OCI-LY3 (cell line): ENCODE measurements around the gene ATXN7L2.

ENCODE experiments used
- H2AFZ ChIP-seq: fragments of 200-600, 300-600 bp; shearing (Covaris generic); 2 replicates; pipeline ENCODE4 v1.6.0; 2014; ENCODE audit warnings: antibody characterized with exemption, low read depth, low read length
- H3K27ac ChIP-seq: fragments of 200-600, 300-600 bp; sonication (generic); 2 replicates; pipeline ENCODE4 v1.5.1; 2014; ENCODE audit warnings: mild to moderate bottlenecking, low read length, moderate library complexity, mixed read lengths
- H3K27me3 ChIP-seq: fragments of 200-600, 300-600 bp; sonication (generic); 2 replicates; pipeline ENCODE4 v1.6.1; 2014; ENCODE audit warnings: low read depth, low read length, mixed read lengths
- H3K36me3 ChIP-seq: fragments of 200-600, 300-600 bp; sonication (generic); replicated peaks from 2 replicates; pipeline ENCODE3; 2014; ENCODE audit warnings: low read depth, low read length, mixed read lengths
- H3K4me1 ChIP-seq: fragments of 300-600, 200-600 bp; sonication (generic); 2 replicates; pipeline ENCODE4 v1.6.1; 2014; ENCODE audit warnings: low read length, mixed read lengths
- H3K4me2 ChIP-seq: fragments of 200-600, 300-600 bp; sonication (generic); 2 replicates; pipeline ENCODE4 v1.6.1; 2014; ENCODE audit warnings: low read length, mixed read lengths
- H3K4me3 ChIP-seq: fragments of 300-600, 200-600 bp; sonication (generic); 2 replicates; pipeline ENCODE4 v1.5.1; 2014; ENCODE audit warnings: antibody characterized with exemption, mild to moderate bottlenecking, low read length, moderate library complexity
- H3K79me2 ChIP-seq: fragments of 300-600, 200-600 bp; shearing (Covaris generic); 2 replicates; pipeline ENCODE4 v1.6.1; 2014; ENCODE audit warnings: mild to moderate bottlenecking, low read length, mixed read lengths
- H3K9ac ChIP-seq: fragments of 300-600, 200-600 bp; shearing (Covaris generic); 2 replicates; pipeline ENCODE4 v1.6.0; 2014; ENCODE audit warnings: mild to moderate bottlenecking, low read length, moderate library complexity
- H3K9me3 ChIP-seq: fragments of 200-600, 300-600 bp; shearing (Covaris generic); 2 replicates; pipeline ENCODE4 v1.6.1; 2014; ENCODE audit warnings: low read length, mixed read lengths; ENCODE audit not compliant: insufficient read depth
- H4K20me1 ChIP-seq: fragments of 200-600, 300-600 bp; sonication (generic); 2 replicates; pipeline ENCODE4 v1.6.1; 2016; ENCODE audit warnings: low read length, mixed read lengths; ENCODE audit not compliant: insufficient read depth
- EZH2phosphoT487 ChIP-seq: fragments of 200-600 bp; shearing (Covaris generic); IDR thresholded peaks from 2 replicates; pipeline ENCODE4 v1.6.1; 2018; ENCODE audit warnings: antibody characterized with exemption, mixed run types, low read depth
- TF ChIP-seq, protein P1 (sequence below): fragments of 200-600, 300-600 bp; sonication (generic); IDR thresholded peaks from 2 replicates; pipeline ENCODE4 v1.5.1; 2014; ENCODE audit warnings: antibody characterized with exemption, low read length, low read depth

Gene ATXN7L2

DNA sequence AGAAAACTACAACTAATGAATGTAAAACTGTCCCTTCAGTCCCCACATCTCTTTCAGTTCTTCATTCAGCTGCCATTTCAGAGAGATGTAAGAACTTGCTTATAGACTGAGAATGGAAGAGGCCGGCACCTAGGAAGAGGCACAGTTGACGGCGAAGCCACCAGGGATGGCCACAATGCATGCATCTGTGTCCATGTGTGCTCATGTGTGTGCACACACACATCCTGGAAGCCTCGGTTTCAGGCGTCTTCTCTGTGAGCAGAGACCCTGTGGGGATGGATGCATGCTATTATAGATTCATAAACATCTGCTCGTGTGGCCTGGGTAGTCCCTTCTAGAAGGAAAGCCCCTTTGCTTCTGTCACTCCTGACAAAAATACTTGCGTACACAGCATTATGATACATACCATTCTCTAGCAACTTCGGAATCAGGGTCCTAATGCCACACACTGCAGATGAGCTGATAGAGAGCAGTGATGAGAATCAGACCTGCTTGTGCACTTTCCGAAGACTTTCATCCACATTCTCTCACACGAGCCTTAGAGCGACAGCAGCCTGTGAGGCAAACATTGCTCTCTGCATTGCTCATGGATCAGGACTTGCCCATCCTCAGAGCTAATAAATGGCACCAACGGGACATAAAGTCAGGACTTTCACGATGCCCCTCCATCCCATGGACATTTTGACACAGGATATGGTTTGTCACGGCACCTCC lies 43.5 kb downstream of the ATXN7L2 start:
- peaks cover 58% of the 10 kb centered on the region for H3K4me1 ChIP-seq

DNA sequence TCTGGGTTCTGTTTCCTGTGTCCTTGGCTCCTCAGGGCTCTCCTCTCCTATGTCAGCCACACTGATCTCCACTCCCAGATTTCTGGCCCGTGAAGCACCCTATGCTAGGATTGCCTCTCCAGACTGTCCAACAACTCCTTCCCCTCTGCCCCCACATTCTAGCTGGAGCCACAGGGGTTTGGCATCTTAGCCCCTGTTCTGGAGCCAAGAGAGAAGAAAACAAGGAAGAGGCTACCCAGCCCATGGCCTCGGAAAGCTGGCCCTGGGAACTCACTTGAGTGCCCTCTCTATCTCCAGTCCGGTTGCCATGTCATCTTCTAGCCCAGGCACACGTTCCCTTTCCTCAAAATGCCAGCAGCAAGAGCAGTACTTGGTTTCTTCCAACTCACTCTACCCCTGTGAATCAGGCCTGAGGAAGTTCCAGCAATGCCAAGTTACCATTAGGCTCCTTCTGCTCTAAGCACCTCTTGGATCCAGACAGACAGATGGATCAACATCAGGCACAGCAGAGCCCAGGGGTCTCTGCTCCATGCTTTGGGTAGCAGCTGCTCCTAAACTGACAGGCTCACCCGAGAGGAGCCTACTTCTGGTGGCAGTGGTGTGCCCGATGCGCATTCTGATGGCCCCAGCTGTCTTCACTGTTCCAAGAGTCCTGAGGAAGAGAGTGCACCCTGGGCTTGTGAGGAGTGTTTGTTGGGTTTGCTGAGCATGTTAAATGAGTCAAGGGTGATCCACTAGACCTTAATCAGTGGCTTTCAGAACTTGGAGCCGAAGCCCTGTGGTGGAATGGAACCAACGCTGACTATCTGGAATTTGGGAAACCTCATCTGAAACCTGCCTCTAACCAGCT lies 44.4 kb downstream of the ATXN7L2 start:
- H3K9me3 ChIP-seq, result no peaks in the 10 kb centered on the region
- peak overlapping the region; percentile 75 for H3K4me3 ChIP-seq
- no peak for TF ChIP-seq EZH2phosphoT487
- TF ChIP-seq, protein P1, sequence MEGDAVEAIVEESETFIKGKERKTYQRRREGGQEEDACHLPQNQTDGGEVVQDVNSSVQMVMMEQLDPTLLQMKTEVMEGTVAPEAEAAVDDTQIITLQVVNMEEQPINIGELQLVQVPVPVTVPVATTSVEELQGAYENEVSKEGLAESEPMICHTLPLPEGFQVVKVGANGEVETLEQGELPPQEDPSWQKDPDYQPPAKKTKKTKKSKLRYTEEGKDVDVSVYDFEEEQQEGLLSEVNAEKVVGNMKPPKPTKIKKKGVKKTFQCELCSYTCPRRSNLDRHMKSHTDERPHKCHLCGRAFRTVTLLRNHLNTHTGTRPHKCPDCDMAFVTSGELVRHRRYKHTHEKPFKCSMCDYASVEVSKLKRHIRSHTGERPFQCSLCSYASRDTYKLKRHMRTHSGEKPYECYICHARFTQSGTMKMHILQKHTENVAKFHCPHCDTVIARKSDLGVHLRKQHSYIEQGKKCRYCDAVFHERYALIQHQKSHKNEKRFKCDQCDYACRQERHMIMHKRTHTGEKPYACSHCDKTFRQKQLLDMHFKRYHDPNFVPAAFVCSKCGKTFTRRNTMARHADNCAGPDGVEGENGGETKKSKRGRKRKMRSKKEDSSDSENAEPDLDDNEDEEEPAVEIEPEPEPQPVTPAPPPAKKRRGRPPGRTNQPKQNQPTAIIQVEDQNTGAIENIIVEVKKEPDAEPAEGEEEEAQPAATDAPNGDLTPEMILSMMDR, result no peak
- H2AFZ ChIP-seq, result peak overlapping the region; percentile 51
- no peaks in the 10 kb centered on the region for H4K20me1 ChIP-seq
- peak overlapping the region; percentile 92 for H3K27ac ChIP-seq
- H3K79me2 ChIP-seq, result no peaks in the 10 kb centered on the region
- H3K4me1 ChIP-seq, result peaks cover 62% of the 10 kb centered on the region
- no peaks in the 10 kb centered on the region for H3K27me3 ChIP-seq
- peak overlapping the region; percentile 95 for H3K4me2 ChIP-seq
- H3K9ac ChIP-seq, result peak overlapping the region; percentile 67
- H3K36me3 ChIP-seq, result no peaks in the 10 kb centered on the region

More for the DNA sequence above, 43.5 kb downstream of the ATXN7L2 start:
- Histone ChIP-seq H3K27me3 (no peaks in the 10 kb centered on the region), H3K4me2 (peak overlapping the region; percentile 95), H3K4me3 (peak overlapping the region; percentile 75), H3K9ac (peak overlapping the region; percentile 67), H2AFZ (peak overlapping the region; percentile 51), H3K36me3 (no peaks in the 10 kb centered on the region), H4K20me1 (no peaks in the 10 kb centered on the region), H3K79me2 (no peaks in the 10 kb centered on the region), H3K9me3 (no peaks in the 10 kb centered on the region), H3K27ac (peak overlapping the region; percentile 92)
- TF ChIP-seq EZH2phosphoT487, result no peak
- TF ChIP-seq, protein P1, result no peak

DNA sequence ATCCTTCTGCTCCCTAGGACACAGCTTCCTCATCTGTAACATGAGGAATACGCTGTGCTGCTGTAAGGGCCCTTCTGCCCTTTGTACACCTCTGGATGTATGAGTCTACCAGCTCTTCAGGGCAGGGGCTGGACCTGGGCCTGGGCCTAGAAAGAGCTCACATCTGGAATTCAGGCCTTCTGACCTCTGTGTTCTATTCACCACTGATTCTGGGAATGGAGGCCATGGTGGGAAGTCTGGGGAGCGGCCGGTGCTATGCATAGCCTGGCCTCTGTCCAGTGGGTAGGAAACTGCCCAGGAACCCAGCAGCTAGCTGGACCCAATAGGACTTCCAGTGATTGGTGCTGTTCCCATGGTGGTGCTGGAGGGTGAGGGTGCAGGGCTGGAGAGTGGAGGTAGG lies 45.0 kb downstream of the ATXN7L2 start:
- Histone ChIP-seq H3K9ac (no peak overlapping the region), H3K4me1 (peaks cover 62% of the 10 kb centered on the region), H4K20me1 (no peaks in the 10 kb centered on the region), H3K4me2 (no peak overlapping the region), H3K4me3 (no peak overlapping the region), H3K27me3 (no peaks in the 10 kb centered on the region), H3K9me3 (no peaks in the 10 kb centered on the region), H3K79me2 (no peaks in the 10 kb centered on the region), H3K27ac (no peak overlapping the region), H2AFZ (no peak overlapping the region), H3K36me3 (no peaks in the 10 kb centered on the region)
- TF ChIP-seq, protein P1, result no peak
- TF ChIP-seq EZH2phosphoT487, result no peak

DNA sequence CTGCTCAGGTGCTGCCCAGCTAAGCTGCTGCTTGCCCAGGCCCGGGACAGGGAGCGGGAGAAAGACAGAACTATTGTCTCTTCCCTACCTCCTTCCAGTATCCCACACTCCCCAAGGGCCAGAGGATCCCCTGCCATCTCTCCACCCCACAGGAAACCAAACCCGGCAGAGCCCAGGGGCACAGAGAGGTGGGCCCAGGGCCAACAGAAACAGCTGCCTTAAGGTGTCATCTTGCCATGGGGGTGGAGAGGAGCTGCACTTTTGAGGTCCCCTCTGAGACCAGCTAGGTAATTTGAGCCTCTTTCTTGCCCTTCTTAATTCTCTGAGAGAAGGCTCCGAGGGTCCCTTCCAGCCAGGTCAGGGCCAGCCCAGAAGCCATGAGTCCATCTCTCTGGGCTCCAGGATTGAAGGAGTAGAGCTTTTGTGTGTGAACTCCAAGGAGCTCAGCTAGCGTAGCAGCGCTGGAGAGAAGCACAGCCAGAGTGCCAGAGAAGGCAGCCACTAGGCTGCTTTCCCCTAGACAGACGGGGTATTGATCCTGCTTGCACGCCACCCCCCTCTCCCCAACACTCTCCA lies 46.3 kb downstream of the ATXN7L2 start:
- Histone ChIP-seq H2AFZ (peak overlapping the region; percentile 54; the same call in 1 of the 2 replicates), H3K36me3 (no peaks in the 10 kb centered on the region), H3K9ac (no peak overlapping the region), H3K9me3 (no peaks in the 10 kb centered on the region), H3K4me2 (no peak overlapping the region), H3K79me2 (no peaks in the 10 kb centered on the region), H3K4me3 (no peak overlapping the region), H3K27me3 (no peaks in the 10 kb centered on the region), H3K4me1 (peaks cover 62% of the 10 kb centered on the region), H4K20me1 (no peaks in the 10 kb centered on the region), H3K27ac (no peak overlapping the region)
- TF ChIP-seq, protein P1, result no peak
- no peak for TF ChIP-seq EZH2phosphoT487
